ENCODE results near the gene CDT1. TPM values are rescaled to one million over a fixed set of nuclear protein-coding genes. Genes with fewer than 3 reads are reported as not detected.

CDT1 gene
- total and polyA plus RNA-seq, 10 donors, result 1.00 to 17.2 (median 3.6) TPM

GRCh38 chr16:88853325-88853941, 49.8 kb downstream of the CDT1 start:
- DNase-seq, result peak; percentile 85
- 49 to 75% (median 67%) methylated on average over 11 to 17 of the region's 17 CpGs for WGBS, 5 donors
- intact Hi-C loops (cut with DNase I; ENCODE audit: low total_unique reads), result no loop called here
- Histone ChIP-seq H3K36me3 (peaks cover 0 to 49% (median 13%) of the 10 kb centered on the region in 6 donors), H3K4me1 (peaks cover 25 to 54% (median 46%) of the 10 kb centered on the region in 6 donors), H3K4me3 (peak overlapping the region in 1 of 8 donors; percentile 93), H3K27me3 (replicated peaks in 1 of 7) (no peaks in the 10 kb centered on the region), H3K9me3 (no peaks in the 10 kb centered on the region), H3K27ac (peak overlapping the region in 6 of 8 donors; percentile 25 to 94 (median 82))
- TF ChIP-seq CTCF (IDR thresholded peaks at IDR 0.05 in 8 of 11, conservative IDR thresholded peaks at IDR 0.05 in 3 of 11), result no peak
- peak; percentile 42 to 59 (median 56) for TF ChIP-seq POLR2AphosphoS5 (IDR thresholded peaks at IDR 0.05)

GRCh38 chr16:88854306-88855111, 50.9 kb downstream of the CDT1 start:
- Histone ChIP-seq H3K27ac (peak overlapping the region in 7 of 8 donors; percentile 33 to 94 (median 88)), H3K4me3 (peak overlapping the region in 1 of 8 donors; percentile 93), H3K36me3 (peaks cover 0 to 49% (median 18%) of the 10 kb centered on the region in 6 donors), H3K4me1 (peaks cover 27 to 65% (median 55%) of the 10 kb centered on the region in 6 donors), H3K9me3 (no peaks in the 10 kb centered on the region), H3K27me3 (replicated peaks in 1 of 7) (no peaks in the 10 kb centered on the region)
- TF ChIP-seq POLR2A (IDR thresholded peaks at IDR 0.05) (no peak), POLR2AphosphoS5 (IDR thresholded peaks at IDR 0.05) (peak; percentile 32 to 53 (median 33))
- intact Hi-C loops (cut with DNase I; ENCODE audit: low total_unique reads), result loop anchor here (5.0 kb wide), 1 partner anchor 42 kb away; the partner anchor contains the start of gene APRT
- WGBS, 5 donors, result 37 to 52% (median 45%) methylated on average over 16 to 20 of the region's 20 CpGs
- DNase-seq, result peak; percentile 87

GRCh38 chr16:88855176-88855575, 51.6 kb downstream of the CDT1 start:
- Histone ChIP-seq H3K9me3 (no peaks in the 10 kb centered on the region), H3K27me3 (replicated peaks in 1 of 7) (no peaks in the 10 kb centered on the region), H3K36me3 (peaks cover 0 to 49% (median 19%) of the 10 kb centered on the region in 6 donors), H3K4me3 (peak overlapping the region in 1 of 8 donors; percentile 93), H3K27ac (peak overlapping the region in 7 of 8 donors; percentile 33 to 94 (median 88)), H3K4me1 (peaks cover 29 to 72% (median 61%) of the 10 kb centered on the region in 6 donors)
- intact Hi-C loops (cut with DNase I; ENCODE audit: low total_unique reads), result loop anchor here (5.0 kb wide), 1 partner anchor 43 kb away; the partner anchor contains the start of gene APRT
- WGBS, 5 donors, result 69 to 85% (median 72%) methylated on average over 8 of the region's 8 CpGs
- DNase-seq, result no peak
- TF ChIP-seq POLR2AphosphoS5 (IDR thresholded peaks at IDR 0.05) (no peak), POLR2A (IDR thresholded peaks at IDR 0.05) (no peak), CTCF (IDR thresholded peaks at IDR 0.05 in 8 of 11, conservative IDR thresholded peaks at IDR 0.05 in 3 of 11) (no peak)

GRCh38 chr16:88855736-88856121, 52.1 kb downstream of the CDT1 start:
- DNase-seq, result peak; percentile 84
- Histone ChIP-seq H3K4me3 (peak overlapping the region in 7 of 8 donors; percentile 90 to 100 (median 95)), H3K27me3 (replicated peaks in 1 of 7) (no peaks in the 10 kb centered on the region), H3K27ac (peak overlapping the region in 7 of 8 donors; percentile 72 to 94 (median 88)), H3K9me3 (no peaks in the 10 kb centered on the region), H3K36me3 (peaks cover 0 to 49% (median 20%) of the 10 kb centered on the region in 6 donors), H3K4me1 (peaks cover 32 to 77% (median 66%) of the 10 kb centered on the region in 6 donors)
- WGBS, 5 donors, result 86 to 96% (median 90%) methylated on average over 13 of the region's 13 CpGs
- intact Hi-C loops (cut with DNase I; ENCODE audit: low total_unique reads), result loop anchor here (5.0 kb wide), 1 partner anchor 43 kb away; the partner anchor contains the start of gene APRT
- TF ChIP-seq CTCF (IDR thresholded peaks at IDR 0.05 in 8 of 11, conservative IDR thresholded peaks at IDR 0.05 in 3 of 11) (no peak), POLR2AphosphoS5 (IDR thresholded peaks at IDR 0.05) (no peak), POLR2A (IDR thresholded peaks at IDR 0.05) (no peak)

All from spleen (tissue), 11 donors.